ENCODE measurements around the gene TMEM50B. TPM values are rescaled to one million over a fixed set of nuclear protein-coding genes. Genes with fewer than 3 reads are reported as not detected.

TMEM50B gene
- total and polyA plus RNA-seq, 2 of the 8 experiments (the other 6 are each of a cell fraction or from before 2014, with no cell fraction given), result 16.8 to 20.5 TPM

DNA sequence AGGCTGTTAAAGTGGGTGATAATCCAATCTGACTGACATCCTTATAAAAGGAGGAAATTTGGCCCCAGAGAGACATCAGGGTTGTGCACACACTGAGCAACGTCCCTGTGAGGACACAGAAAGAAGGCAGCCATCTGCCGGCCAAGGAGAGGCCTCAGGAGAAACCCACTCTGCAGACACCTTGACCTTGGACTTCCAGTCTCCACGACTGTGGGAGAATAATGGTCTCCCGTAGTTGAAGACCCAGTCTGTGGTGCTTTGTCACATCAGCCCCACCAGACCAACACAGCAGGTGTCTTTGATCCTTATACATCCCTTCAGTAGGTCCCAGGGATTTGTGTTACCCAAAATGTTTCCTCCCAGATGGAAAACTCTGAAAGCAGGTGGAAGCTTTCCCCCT, 16.0 kb upstream of the TMEM50B start (continued):
- TF ChIP-seq TCF12 (IDR thresholded peaks at IDR 0.05; ENCODE audit: low read depth, low read length), result no peak
- no peak for TF ChIP-seq YY1 (IDR thresholded peaks at IDR 0.05; ENCODE audit: low read depth, low read length)
- TF ChIP-seq POLR2AphosphoS5 (IDR thresholded peaks at IDR 0.05; ENCODE audit: low read depth, low read length), result no peak
- no peak for TF ChIP-seq CEBPB (IDR thresholded peaks at IDR 0.05; ENCODE audit: low read depth, low read length)
- TF ChIP-seq SRF (IDR thresholded peaks at IDR 0.05; ENCODE audit: low read depth, low read length), result no peak
